SK-N-SH treated with all-trans-retinoic acid at 6 μM for 48 hours (cell line): ENCODE results near the gene CERS5.
A peak's percentile ranks its signal among the peaks of the same experiment; 100 is the strongest.

ENCODE experiments used
- ATAC-seq: fragments of 200-7000 bp; cut with Tn5 transposase; 3 replicates; pipeline ENCODE4 v1.9.1; 2020; ENCODE audit warnings: mild to moderate bottlenecking, moderate library complexity
- ARNTL ChIP-seq: fragments of 450-650 bp; formaldehyde crosslinking; IDR thresholded peaks from 2 replicates; pipeline ENCODE4 v1.5.0; 2020; ENCODE audit warnings: low read depth, mild to moderate bottlenecking, moderate library complexity, borderline replicate concordance
- BACH2 ChIP-seq: fragments of 250-450 bp; sonication (Bioruptor Pico); IDR thresholded peaks from 2 replicates; pipeline ENCODE4 v1.9.0; 2021; ENCODE audit warnings: mild to moderate bottlenecking, borderline replicate concordance
- CSDC2 ChIP-seq: fragments of 250-450 bp; sonication (Bioruptor Pico); IDR thresholded peaks from 2 replicates; pipeline ENCODE4 v1.5.0; 2020; ENCODE audit warnings: mild to moderate bottlenecking, moderate library complexity
- GLIS3 ChIP-seq: fragments of 250-450 bp; sonication (Bioruptor Pico); IDR thresholded peaks from 2 replicates; pipeline ENCODE4 v1.5.0; 2020; ENCODE audit warnings: mild to moderate bottlenecking, moderate library complexity
- ISL1 ChIP-seq: fragments of 250-450 bp; sonication (Bioruptor Pico); IDR thresholded peaks from 2 replicates; pipeline ENCODE4 v2.1.2; 2022; ENCODE audit warnings: mild to moderate bottlenecking, moderate library complexity
- OSR1 ChIP-seq: fragments of 250-450 bp; sonication (Bioruptor Pico); IDR thresholded peaks from 2 replicates; pipeline ENCODE4 v1.8.0; 2022; ENCODE audit warnings: moderate library complexity, mild to moderate bottlenecking, inconsistent platforms
- PPARA ChIP-seq: fragments of 250-450 bp; sonication (Bioruptor Pico); IDR thresholded peaks from 2 replicates; pipeline ENCODE4 v1.5.0; 2020; ENCODE audit warnings: mild to moderate bottlenecking, borderline replicate concordance
- RARB ChIP-seq: fragments of 250-450 bp; sonication (Bioruptor Pico); IDR thresholded peaks from 2 replicates; pipeline ENCODE4 v1.8.0; 2021; ENCODE audit warnings: mild to moderate bottlenecking, moderate library complexity
- SNAI2 ChIP-seq: fragments of 250-450 bp; sonication (Bioruptor Pico); IDR thresholded peaks from 2 replicates; pipeline ENCODE4 v1.5.0; 2020; ENCODE audit warnings: mild to moderate bottlenecking, moderate library complexity
- TCF4 ChIP-seq: fragments of 250-450 bp; sonication (Bioruptor Pico); IDR thresholded peaks from 2 replicates; pipeline ENCODE4 v1.8.0; 2021; ENCODE audit warnings: mild to moderate bottlenecking, moderate library complexity, borderline replicate concordance
- TOX ChIP-seq: fragments of 250-450 bp; sonication (Bioruptor Pico); IDR thresholded peaks from 2 replicates; pipeline ENCODE4 v1.8.0; 2021; ENCODE audit warnings: mild to moderate bottlenecking, moderate library complexity, borderline replicate concordance
- ZC3H10 ChIP-seq: fragments of 250-450 bp; sonication (Bioruptor Pico); IDR thresholded peaks from 2 replicates; pipeline ENCODE4 v1.5.1; 2021; ENCODE audit warnings: mild to moderate bottlenecking, moderate library complexity
- ZFP3 ChIP-seq: fragments of 250-450 bp; sonication (Bioruptor Pico); IDR thresholded peaks from 2 replicates; pipeline ENCODE4 v1.5.0; 2020; ENCODE audit warnings: mild to moderate bottlenecking, moderate library complexity
- ZFP30 ChIP-seq: fragments of 450-650 bp; formaldehyde crosslinking; IDR thresholded peaks from 2 replicates; pipeline ENCODE4 v1.5.0; 2022; ENCODE audit warnings: mild to moderate bottlenecking, moderate library complexity
- ZNF565 ChIP-seq: fragments of 450-650 bp; formaldehyde crosslinking; conservative IDR thresholded peaks from 2 replicates; pipeline ENCODE4 v1.5.0; 2020; ENCODE audit warnings: low read depth, mild to moderate bottlenecking, moderate library complexity
- ZNF70 ChIP-seq: fragments of 450-650 bp; formaldehyde crosslinking; IDR thresholded peaks from 2 replicates; pipeline ENCODE4 v1.5.0; 2020; ENCODE audit warnings: mild to moderate bottlenecking, moderate library complexity
- TF ChIP-seq, protein P1 (sequence below): fragments of 250-450 bp; sonication (Bioruptor Pico); IDR thresholded peaks from 2 replicates; pipeline ENCODE4 v1.5.1; 2020; ENCODE audit warnings: low read depth, mild to moderate bottlenecking, moderate library complexity
- TF ChIP-seq, protein P2 (sequence below): fragments of 250-450 bp; sonication (Bioruptor Pico); IDR thresholded peaks from 2 replicates; pipeline ENCODE4 v1.8.0; 2021; ENCODE audit warnings: low read depth, mild to moderate bottlenecking, moderate library complexity, borderline replicate concordance
- TF ChIP-seq, protein P3 (sequence below): fragments of 250-450 bp; sonication (Bioruptor Pico); IDR thresholded peaks from 2 replicates; pipeline ENCODE4 v1.5.0; 2020; ENCODE audit warnings: mild to moderate bottlenecking, moderate library complexity
- TF ChIP-seq, protein P4 (sequence below): fragments of 250-450 bp; sonication (Bioruptor Pico); IDR thresholded peaks from 2 replicates; pipeline ENCODE4 v1.5.1; 2021; ENCODE audit warnings: mild to moderate bottlenecking, moderate library complexity

Gene CERS5

DNA sequence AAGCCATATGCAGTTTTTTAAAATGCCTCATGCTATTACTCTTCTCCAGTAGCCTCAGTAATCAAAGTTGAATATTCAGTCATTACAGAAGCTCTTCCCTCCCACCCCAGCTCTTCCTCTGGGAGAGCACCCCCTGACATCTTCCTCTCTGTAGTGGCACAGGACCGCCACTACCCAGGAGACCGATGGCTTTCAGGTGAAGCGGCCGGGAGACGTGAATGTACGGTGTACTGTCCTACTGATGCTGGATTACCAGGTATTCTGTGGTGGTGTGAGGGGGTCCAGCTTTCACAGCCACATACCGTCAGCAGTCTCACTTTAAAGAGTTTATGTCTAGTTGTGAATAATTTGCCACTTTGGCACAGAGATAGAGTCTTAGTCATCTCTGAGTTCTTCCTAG lies 77.4 kb downstream of the CERS5 start:
- no peak for ATAC-seq
- TF ChIP-seq BACH2 (CRISPR knock-in tag) (no peak), GLIS3 (CRISPR knock-in tag) (no peak), SNAI2 (CRISPR knock-in tag) (no peak), OSR1 (CRISPR knock-in tag) (no peak), ARNTL (no peak)

DNA sequence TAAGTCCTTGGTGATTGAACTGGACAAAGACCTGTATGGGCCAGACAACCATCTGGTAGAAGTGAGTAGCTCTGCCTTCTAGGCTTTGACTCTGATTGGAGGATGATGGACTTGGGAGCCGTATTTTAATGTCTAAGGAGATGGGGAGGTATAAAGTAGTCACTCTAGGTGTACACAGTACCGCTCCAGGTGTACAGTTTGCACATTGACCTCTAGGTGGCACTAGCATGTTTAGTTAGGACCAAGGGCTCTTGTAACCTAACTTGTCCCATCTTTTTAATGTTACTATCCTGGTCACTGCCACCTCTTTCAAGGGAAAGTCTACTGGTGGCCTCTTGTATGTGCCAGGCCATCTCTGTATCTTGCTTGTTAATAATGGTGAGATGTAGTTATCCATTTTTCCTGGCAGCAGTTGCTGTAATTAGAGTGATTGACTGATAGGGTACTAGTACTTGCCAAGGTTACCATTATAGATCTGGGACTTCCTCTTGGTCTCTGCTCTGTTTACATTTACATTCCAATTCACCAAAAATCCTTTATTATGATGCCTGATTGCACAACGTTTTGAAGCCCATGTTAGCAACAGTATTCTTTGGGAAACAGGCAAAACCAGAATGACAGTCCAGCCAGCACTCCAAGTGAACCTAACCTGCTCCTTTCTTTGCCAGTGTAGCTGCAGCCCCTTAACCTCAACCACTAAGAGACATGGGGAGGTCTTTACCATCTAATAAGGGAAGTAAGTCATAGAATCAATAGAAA lies 78.4 kb downstream of the CERS5 start:
- TF ChIP-seq OSR1 (CRISPR knock-in tag) (no peak), GLIS3 (CRISPR knock-in tag) (no peak), BACH2 (CRISPR knock-in tag) (no peak), ISL1 (no peak), TOX (CRISPR knock-in tag) (no peak), ZNF565 (CRISPR knock-in tag) (no peak), ZFP30 (no peak)
- TF ChIP-seq, protein P1, sequence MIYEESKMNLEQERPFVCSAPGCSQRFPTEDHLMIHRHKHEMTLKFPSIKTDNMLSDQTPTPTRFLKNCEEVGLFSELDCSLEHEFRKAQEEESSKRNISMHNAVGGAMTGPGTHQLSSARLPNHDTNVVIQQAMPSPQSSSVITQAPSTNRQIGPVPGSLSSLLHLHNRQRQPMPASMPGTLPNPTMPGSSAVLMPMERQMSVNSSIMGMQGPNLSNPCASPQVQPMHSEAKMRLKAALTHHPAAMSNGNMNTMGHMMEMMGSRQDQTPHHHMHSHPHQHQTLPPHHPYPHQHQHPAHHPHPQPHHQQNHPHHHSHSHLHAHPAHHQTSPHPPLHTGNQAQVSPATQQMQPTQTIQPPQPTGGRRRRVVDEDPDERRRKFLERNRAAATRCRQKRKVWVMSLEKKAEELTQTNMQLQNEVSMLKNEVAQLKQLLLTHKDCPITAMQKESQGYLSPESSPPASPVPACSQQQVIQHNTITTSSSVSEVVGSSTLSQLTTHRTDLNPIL (CRISPR knock-in tag), result no peak
- TF ChIP-seq, protein P2, sequence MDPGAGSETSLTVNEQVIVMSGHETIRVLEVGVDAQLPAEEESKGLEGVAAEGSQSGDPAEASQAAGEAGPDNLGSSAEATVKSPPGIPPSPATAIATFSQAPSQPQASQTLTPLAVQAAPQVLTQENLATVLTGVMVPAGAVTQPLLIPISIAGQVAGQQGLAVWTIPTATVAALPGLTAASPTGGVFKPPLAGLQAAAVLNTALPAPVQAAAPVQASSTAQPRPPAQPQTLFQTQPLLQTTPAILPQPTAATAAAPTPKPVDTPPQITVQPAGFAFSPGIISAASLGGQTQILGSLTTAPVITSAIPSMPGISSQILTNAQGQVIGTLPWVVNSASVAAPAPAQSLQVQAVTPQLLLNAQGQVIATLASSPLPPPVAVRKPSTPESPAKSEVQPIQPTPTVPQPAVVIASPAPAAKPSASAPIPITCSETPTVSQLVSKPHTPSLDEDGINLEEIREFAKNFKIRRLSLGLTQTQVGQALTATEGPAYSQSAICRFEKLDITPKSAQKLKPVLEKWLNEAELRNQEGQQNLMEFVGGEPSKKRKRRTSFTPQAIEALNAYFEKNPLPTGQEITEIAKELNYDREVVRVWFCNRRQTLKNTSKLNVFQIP (CRISPR knock-in tag), result no peak
- peak; percentile 21; the same call in 2 of the 3 replicates for ATAC-seq

DNA sequence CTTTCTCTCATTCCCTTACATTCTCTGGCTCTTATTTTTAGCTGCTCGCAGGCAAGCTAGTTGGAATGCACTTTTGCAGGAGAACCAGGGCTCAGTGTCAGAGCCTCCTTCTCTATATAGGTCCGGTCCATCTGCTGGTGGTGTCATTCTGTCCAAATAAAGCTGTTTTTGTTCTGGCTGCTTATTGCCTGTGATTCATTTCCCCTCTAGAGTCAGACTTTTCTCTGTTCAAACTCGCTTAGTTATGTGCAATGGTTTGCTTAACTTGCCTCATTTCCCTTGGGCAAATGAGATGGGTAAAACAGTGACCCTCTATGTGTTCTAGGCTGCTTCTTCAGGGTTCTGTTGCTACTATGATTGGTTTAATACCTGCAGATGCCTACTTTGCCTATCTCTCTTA lies 79.2 kb downstream of the CERS5 start:
- TF ChIP-seq BACH2 (CRISPR knock-in tag) (no peak), ISL1 (no peak), OSR1 (CRISPR knock-in tag) (no peak), ZNF70 (CRISPR knock-in tag) (no peak), ZFP30 (no peak), CSDC2 (CRISPR knock-in tag) (no peak), RARB (CRISPR knock-in tag) (no peak), GLIS3 (CRISPR knock-in tag) (no peak), ZC3H10 (CRISPR knock-in tag) (no peak)
- TF ChIP-seq, protein P3, sequence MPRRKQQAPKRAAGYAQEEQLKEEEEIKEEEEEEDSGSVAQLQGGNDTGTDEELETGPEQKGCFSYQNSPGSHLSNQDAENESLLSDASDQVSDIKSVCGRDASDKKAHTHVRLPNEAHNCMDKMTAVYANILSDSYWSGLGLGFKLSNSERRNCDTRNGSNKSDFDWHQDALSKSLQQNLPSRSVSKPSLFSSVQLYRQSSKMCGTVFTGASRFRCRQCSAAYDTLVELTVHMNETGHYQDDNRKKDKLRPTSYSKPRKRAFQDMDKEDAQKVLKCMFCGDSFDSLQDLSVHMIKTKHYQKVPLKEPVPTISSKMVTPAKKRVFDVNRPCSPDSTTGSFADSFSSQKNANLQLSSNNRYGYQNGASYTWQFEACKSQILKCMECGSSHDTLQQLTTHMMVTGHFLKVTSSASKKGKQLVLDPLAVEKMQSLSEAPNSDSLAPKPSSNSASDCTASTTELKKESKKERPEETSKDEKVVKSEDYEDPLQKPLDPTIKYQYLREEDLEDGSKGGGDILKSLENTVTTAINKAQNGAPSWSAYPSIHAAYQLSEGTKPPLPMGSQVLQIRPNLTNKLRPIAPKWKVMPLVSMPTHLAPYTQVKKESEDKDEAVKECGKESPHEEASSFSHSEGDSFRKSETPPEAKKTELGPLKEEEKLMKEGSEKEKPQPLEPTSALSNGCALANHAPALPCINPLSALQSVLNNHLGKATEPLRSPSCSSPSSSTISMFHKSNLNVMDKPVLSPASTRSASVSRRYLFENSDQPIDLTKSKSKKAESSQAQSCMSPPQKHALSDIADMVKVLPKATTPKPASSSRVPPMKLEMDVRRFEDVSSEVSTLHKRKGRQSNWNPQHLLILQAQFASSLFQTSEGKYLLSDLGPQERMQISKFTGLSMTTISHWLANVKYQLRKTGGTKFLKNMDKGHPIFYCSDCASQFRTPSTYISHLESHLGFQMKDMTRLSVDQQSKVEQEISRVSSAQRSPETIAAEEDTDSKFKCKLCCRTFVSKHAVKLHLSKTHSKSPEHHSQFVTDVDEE (CRISPR knock-in tag), result no peak
- TF ChIP-seq, protein P1 (CRISPR knock-in tag), result no peak
- no peak for ATAC-seq

DNA sequence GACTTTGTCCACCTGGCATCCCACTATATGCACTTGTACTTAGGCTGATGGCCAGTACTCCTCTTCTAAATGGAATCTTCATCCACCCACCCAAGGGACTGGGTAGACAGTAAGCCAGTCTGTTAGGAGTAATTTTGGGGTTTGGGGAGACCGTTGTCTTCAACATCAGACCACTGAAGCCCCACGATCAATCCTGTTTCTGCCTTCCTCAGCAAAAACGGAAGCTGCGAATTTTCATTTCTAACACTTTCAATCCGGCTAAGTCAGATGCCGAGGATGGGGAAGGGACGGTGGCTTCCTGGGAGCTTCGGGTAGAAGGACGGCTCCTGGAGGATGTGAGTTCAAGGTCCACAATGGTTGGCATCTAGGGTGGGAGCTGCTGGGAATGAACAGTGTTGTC lies 80.0 kb downstream of the CERS5 start:
- ATAC-seq, result no peak
- no peak for TF ChIP-seq SNAI2 (CRISPR knock-in tag)
- no peak for TF ChIP-seq CSDC2 (CRISPR knock-in tag)

DNA sequence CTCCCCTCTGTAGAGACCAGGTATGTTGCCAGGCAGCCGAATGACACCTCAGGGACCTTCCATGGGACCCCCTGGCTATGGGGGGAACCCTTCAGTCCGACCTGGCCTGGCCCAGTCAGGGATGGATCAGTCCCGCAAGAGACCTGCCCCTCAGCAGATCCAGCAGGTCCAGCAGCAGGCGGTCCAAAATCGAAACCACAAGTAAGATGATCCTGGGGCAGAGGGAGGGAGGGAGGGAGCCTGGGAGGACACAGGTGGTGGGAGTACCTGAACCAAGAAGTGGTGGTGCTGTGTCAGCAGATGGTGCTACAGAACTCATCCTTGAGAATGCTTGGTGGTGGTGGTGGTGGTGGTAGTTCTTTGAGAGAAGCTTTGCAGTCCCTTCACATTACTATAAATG lies 81.0 kb downstream of the CERS5 start:
- no peak for ATAC-seq
- no peak for TF ChIP-seq ZFP3 (CRISPR knock-in tag)
- TF ChIP-seq TCF4 (CRISPR knock-in tag), result no peak
- TF ChIP-seq, protein P4, sequence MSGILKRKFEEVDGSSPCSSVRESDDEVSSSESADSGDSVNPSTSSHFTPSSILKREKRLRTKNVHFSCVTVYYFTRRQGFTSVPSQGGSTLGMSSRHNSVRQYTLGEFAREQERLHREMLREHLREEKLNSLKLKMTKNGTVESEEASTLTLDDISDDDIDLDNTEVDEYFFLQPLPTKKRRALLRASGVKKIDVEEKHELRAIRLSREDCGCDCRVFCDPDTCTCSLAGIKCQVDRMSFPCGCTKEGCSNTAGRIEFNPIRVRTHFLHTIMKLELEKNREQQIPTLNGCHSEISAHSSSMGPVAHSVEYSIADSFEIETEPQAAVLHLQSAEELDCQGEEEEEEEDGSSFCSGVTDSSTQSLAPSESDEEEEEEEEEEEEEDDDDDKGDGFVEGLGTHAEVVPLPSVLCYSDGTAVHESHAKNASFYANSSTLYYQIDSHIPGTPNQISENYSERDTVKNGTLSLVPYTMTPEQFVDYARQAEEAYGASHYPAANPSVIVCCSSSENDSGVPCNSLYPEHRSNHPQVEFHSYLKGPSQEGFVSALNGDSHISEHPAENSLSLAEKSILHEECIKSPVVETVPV (CRISPR knock-in tag), result no peak
- no peak for TF ChIP-seq ARNTL
- TF ChIP-seq, protein P2 (CRISPR knock-in tag), result no peak
- no peak for TF ChIP-seq ZFP30
- no peak for TF ChIP-seq PPARA (CRISPR knock-in tag)
